ENCODE results near the gene SLC22A4.
A peak's percentile ranks its signal among the peaks of the same experiment; 100 is the strongest.

Gene SLC22A4

DNA sequence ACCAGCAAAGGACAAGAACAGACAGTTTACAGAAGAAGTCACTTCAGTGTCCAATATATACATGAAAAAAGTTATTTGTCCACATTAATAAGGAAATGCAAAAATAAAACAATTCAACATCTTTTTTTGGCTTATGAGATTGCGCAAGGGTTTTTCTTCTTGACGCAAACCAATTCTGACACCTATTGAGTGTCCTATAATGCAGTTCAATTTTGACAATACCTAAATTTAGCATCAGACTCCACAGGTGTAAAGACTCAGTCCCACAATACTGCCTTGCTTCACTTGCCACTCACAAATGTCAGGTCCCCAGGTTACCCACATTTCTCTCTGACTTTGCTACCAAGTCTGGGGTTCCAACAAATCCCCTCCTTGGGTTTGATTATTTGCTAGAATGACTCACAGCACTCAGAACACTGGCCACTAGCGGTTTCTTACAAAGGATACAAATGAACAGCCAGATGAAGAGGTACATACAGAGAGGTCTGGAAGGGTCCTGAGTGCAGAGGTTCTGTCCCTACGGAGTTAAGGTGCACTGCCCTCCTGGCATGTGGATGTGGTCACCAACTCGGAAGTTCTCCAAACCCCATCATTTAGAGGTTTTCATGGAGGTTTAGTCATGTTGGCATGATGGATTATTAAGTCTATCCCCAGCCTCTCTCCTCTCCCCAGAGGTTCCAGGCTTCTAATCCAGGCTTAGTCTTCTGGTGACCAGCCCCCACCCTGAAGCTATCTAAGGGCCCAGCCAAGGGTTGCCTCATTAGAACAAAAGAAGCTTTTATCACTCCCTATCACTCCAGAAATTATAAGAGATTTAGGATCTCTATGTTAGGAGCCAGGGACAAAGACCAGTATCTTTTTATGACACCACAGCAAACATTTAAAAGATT lies 48.3 kb downstream of the SLC22A4 start:
- no peak for ATAC-seq

DNA sequence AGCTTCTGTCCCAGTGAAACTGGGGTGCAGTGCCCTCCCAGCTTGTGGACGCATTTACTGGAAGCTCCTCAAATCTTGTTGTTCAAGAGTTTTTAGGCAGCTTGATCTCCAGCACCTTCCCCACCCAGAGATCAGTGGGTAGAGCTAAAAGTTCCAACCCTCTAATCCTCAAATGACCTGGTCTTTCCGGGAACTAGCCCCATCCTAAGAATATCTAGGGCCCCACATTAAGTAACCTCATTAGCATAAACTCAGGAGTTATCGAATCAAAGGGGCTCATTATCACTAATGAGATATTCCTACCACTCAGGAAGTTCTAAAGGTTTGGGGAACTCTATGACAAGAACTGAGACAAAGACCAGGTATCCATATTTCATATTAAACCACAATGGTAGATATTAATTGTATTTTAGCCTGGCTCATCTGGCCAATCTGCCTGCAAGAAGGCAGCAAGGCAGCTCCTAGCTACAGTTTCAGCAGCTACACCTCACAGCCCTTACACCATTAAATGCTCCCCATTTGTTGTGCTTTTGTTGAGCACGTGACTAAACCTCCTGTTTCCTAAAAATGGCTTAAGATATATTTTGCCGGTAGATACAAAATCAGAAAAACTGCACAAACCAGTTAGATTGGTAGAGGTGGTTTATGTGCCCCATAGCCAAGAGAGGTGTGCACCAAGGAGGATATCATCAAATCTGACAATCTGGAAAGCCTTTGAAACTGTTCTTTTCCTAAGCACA lies 50.8 kb downstream of the SLC22A4 start:
- no peak for ATAC-seq

DNA sequence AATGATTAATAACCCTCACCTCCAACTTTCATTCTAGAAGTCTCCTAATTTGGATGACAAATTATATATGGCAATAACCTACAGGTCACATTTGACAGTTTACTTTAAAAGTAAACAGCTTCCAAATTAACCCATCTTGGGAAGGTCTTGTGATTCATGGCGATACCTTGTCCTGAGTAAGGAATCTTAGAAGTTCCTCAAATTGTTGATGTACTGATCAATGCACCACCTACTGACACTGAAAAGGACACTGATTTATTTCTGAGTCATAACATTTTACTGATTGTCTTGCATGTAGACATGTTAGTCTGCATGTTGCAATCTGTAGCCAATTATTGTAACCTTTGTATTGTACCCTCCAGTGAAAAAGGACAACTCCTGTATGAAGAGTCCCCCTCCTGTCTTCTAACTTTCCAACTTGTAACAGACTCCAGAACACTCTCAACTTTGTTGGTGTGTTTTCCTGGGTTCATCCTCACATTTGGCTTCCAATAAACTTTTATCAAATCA lies 59.3 kb downstream of the SLC22A4 start:
- ATAC-seq, result no peak

DNA sequence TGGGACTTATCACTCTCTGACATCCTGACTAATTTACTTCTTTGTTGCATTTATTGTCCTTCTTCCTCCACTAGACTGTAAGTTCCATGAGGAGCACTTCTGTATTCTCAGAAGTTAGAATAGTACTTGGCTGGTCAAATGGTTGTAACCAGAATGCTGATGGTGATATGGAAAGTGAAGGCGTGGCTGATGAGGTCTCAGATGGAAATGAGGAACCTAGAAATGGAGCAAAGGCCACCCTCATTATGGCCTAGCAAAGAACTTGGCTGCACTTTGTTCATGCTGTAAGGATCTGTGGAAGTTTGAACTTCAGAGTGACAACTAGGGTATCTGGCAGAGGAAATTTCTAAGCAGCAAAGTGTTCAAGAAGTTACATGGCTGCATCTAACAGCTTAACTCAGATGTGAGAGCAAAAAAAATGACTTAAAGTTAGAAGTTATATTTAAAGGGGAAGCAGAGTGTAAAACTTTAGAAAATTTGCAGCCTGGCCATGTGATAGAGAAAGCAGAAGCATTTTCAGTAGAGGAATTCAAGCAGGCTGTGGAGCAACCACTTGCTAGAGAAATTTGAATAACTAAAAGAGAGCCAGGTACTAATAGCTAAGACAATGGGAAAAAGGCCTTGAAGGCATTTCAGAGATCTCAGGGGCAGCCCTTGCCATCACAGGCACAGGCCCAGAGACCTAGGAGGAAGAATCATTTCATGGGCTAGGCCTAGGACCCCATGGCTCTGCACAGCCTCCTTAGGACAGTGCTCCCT lies 60.4 kb downstream of the SLC22A4 start:
- no peak for ATAC-seq

DNA sequence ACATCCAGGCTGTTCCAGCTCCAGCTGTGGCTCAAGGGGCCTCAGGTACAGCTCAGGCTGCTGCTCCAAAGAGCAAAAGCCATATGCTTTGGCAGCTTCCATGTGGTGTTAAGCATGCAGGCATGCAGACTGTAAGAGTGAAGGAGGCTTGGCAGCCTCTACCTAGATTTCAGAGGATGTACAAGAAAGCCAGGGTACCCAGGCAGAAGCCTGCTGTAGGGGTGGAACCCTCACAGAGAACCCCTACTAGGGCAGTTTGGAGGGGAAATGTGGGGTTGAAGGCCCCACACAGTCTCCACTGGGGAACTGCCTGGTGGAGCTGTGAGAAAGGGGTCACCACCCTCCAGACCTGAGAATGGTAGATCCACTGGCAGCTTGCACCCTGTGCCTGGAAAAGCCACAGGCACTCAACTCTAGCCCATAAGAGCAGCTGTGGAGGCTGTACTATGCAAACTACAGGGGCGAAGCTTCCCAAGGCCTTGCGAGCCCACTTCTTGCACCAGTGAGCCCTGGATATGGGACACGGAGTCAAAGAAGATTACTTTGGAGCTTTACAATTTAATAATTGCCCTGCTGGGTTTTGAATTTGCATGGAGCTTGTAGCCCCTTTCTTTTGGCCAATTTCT lies 61.1 kb downstream of the SLC22A4 start:
- ATAC-seq, result no peak

DNA sequence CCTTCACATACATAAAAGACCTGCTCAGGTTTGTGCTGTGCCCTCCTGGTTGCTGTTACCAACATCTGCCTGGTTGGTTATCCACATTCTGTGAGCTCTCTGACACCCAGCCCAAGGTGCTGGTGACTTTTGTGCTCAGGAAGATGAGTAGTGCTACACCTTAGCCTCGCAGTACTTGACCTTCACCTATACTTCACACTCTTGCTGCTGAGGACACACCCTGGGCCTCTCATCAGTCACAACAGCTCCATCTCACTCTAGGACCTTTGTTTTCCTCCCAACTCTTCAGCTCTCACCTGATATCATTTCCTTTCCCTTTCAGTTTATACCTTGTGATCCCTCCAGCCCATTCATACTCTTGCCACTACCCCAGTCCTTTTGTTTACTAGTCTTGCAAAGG lies 64.6 kb downstream of the SLC22A4 start:
- no peak for ATAC-seq

DNA sequence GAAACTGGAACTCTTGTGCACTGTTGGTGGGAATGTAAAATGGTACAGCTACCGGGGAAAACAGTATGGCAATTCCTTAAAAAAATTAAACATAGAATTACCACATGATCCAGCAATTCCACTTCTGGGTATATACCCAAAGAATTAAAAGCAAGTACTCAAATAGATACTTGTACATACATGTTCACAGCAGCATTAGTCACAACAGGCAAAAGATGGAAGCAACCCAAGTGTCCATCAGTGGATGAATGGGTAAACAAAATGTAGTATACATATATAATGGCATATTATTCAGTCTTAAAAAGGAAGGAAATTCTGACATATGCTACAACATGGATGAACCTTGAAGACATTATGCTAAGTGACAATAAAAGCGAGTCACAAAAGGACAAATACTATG lies 67.9 kb downstream of the SLC22A4 start:
- ATAC-seq, result no peak

DNA sequence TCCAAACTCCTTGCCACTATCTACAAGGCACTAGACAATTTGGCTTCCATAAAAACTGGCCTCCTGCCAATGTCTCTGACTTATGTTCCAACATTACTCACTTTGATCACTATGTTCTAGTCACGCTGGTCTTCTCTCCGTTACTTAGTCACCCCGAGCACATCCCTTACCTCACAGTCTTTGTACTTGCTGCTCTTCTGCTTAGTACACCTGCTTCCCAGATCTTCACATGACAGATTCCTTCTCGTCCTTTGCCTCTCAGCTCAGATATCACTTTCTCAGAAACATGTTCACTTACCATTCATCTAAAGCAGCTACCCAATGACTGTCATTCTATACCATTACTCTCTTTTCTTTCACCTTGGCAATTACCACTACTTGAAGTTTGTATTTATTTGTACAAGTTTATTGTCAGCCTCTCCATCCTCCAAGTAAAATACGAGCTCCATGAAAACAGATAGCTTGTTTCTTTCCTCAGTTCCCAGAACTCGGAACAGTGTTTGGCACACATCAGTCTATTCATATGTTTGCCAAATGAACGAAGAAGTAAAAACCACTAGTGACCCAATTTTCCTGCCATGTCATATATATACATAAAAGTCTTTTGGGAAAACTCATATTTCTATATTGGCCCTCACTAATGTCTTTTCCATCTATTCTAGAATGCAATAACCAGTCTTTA lies 69.4 kb downstream of the SLC22A4 start:
- ATAC-seq, result no peak

DNA sequence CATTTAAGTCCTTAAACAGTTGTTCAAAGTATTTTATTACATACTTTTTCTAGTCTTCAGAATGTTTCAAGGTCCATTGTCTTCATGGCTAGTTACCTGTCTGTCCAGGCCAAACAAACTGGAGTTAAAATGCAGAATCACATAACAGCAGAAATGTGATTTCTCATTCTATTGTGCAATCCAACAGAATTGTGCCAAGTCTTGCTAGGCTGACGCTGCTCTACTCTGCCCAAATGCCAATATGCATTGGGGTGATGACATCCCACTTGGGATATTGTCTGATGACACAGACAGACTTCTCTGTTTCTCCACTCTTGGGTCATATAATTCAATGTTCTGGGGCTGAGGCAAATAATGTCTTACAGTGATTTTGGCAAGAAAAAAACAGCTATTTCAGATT lies 70.1 kb downstream of the SLC22A4 start:
- ATAC-seq, result no peak

DNA sequence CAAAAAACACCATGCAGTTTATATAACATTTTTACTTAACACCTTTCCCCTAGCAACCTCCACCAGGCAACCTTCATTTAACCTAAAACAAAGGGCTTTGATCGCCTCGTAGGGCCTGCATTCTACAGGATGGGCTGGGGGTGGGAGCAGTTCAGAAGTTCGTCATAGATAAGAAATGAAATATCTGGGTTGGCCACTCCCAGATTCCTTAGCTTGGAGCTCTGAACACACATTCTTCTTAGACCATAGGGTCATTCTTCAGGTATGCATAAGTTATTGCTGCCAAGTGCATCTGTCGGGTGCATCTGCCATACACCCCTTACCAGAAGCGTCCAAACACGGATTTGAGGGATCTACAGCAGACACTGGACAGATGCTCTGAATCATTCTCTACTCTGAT lies 71.0 kb downstream of the SLC22A4 start:
- no peak for ATAC-seq

DNA sequence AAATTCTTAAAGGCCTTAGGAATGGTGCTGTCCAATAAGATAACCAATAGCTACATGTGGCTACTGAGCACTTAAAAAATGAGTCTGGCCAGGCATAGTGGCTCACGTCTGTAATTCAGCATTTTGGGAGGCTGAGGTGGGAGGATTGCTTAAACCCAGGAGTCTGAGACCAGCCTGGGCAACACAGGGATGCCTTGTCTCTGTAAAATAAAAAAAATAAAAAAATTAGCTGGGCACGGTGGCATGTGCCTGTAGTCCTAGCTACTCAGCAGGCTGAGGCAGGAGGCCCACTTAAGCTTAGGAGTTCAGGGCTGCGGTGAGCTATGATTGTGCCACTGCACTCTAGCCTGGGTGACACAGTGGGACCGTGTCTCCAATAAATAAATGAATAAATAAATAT lies 74.0 kb downstream of the SLC22A4 start:
- no peak for ATAC-seq

DNA sequence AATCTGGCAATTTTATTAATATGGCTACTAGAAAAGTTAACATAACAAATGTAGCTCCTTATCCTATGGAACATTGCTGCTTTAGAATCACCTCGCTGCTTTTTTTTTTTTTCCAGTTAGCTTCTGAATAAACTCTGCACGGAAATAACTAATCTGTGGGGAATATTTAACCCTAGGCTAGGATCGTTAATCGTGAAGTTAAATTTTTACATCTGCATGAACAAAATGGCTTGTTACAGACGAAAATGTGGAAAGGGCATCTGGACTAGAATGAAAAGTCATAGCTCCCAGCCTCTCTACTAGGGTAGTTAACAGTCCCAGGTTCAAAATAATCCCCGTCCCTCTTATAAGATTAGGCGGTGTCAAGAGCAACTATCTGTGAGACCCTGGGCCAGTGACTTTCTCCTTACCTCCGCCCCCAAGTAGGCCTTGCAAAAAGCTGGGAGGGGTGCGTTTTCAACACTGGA lies 74.8 kb downstream of the SLC22A4 start:
- no peak for ATAC-seq

DNA sequence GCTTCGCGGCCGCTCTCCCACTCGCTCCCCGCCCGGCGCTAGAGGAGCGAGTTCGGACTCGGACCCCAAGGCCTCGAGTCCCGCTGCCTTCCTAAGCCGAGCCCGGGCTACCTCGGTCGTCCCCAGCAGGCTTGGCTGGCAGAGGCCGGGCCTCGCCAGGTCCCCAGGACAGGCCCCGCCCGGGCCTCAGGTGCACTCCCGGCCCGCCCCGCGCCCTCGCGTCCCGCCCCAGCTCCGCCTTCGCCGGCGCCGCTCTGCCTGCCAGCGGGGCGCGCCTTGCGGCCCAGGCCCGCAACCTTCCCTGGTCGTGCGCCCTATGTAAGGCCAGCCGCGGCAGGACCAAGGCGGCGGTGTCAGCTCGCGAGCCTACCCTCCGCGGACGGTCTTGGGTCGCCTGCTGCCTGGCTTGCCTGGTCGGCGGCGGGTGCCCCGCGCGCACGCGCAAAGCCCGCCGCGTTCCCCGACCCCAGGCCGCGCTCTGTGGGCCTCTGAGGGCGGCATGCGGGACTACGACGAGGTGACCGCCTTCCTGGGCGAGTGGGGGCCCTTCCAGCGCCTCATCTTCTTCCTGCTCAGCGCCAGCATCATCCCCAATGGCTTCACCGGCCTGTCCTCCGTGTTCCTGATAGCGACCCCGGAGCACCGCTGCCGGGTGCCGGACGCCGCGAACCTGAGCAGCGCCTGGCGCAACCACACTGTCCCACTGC lies 75.4 kb downstream of the SLC22A4 start, which contains the start of gene SLC22A5:
Gene SLC22A5 (plus strand): TSS at position 237 of the 707 bp plus-strand sequence. CDS start 263 bp downstream, at position 500.
- ATAC-seq, result peak; percentile 94 to 95

DNA sequence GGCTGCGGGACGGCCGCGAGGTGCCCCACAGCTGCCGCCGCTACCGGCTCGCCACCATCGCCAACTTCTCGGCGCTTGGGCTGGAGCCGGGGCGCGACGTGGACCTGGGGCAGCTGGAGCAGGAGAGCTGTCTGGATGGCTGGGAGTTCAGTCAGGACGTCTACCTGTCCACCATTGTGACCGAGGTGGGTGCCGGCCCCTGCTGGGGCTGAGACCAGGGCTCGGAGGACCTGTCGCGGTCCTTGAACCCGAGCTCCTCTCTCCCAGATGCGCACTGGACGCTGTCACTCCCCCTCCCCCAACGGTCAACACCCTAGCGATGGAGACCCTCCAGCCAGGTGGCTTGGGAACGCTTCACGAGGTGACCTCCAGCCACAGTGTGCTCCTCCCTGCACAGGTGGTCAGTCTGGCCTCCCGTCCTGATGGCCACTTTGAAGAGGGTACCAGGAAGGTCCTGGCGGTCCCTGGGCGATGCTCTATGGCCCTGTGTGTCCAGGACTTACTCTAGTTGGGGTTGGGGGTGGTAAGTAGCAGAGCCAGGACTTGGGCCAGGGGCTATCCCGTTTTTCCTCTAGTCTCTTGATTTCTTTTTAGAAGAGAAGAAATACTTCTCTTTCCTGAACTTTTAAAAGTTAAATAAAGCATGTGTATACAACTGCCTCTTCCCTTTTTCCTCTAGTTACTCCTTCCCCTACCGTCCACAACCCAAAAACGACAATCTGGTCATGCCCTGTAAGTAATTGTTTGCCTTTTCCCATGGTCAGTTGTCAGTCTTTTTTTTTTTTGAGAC lies 76.2 kb downstream of the SLC22A4 start:
- ATAC-seq, result no peak

DNA sequence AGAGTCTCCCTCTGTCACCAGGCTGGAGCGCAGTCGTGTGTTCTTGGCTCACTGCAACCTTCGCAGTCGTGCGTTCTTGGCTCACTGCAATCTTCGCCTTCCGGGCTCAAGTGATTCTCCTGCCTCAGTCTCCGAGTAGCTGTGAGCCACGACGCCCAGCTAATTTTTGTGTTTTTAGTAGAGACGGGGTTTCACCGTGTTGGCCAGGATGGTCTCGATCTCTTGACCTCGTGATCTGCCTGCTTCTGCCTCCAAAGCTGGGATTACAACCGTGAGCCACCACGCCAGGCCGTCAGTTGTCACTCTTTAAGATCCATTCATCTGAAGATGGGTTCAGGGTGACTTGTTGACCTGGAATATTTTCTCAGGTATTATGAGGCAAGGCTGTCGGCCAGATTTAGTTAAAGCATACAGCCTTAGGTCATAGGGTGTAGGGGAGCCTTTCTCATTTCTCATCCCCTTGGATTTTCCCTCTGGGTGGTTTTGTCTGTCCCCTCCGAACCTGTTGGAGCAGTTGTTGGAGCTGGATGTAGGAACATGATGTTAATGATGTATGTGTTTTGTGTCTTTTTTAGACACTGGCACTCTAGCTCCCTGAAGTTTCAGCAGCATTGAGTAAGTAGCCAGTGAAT lies 76.9 kb downstream of the SLC22A4 start:
- ATAC-seq, result no peak

DNA sequence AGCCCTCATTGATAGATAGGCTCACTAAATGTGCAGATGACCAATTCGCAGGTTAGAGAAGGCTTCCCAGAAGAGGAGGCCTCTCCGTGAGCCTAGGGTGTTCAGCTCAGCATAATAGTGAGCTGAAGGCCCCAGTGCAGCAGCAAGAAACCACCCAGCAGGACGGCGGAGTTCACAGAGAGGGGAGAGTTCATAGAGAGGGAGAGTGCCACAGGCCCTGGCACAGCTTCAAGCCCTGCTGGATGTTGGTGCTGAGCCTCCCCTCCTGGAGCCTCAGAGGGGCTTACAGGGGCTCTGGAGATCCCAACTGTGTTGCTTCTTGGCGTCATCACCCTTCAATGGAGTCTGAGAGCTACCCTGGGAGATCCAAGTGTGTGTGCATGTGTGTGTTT lies 77.4 kb downstream of the SLC22A4 start:
- ATAC-seq, result no peak

DNA sequence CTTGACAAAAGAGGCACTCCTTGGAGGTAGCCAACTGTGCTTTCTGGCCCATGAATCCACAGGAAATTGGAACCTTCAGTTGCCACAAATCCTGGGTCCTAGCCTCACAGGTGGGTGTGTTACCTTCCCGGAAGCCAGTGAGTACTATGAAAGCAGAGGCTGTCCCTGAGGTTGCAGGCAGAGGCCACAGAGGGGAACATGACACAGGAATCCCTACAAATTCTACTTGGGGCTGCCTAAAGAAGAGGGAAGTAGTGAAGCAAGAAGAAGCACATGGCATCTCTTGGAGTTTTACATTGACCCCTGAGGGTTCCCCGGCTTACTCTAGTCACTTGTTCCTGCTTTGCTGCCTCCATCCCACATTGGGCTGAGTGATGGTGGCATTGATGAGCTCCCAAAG lies 77.9 kb downstream of the SLC22A4 start:
- ATAC-seq, result no peak

DNA sequence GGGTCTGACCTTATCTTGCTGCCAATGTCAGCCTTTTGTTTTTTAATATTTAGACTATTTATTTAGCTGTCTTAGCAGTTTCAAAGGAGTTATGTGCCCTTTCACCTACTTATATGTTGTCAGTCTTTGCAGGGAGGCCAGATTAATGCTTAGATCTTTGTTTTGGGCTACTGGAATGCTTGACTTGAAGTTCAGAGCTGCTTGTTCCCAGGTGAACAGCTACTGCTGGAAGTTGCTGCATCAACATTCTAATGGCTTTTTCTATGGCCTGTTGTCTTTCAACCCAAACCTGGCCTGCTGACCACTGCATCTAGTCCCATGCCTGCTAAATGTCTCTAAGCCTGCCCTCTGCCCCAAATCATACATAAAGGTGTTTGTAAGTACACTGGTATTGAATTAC lies 78.3 kb downstream of the SLC22A4 start:
- no peak for ATAC-seq

DNA sequence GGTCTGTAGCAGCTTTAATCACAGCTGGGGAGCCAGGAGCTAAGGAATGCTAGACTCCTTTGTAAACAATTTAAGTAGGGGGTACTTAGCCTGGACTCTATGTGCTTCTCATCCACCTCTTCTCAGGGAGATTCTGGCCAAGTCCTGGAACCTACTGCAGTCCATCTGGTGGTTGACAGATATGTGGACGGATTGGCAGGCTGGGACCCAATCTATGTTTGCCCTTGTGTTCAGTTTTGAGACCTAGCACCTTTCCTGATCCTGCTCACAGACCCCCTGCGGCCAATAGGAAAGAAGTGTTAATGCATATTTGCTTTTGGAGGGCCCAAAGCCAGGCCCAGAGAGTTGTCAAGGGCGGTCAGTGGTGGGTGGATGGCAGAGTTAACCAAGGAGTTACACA lies 81.8 kb downstream of the SLC22A4 start:
- ATAC-seq, result no peak
